ENCODE measurements around the gene TAC3.
"Not testable (repeated sequence)": the region's sequence is repeated elsewhere in the genome, so short reads cannot be mapped to it uniquely, and the experiment has no call there.

TAC3 gene

DNA sequence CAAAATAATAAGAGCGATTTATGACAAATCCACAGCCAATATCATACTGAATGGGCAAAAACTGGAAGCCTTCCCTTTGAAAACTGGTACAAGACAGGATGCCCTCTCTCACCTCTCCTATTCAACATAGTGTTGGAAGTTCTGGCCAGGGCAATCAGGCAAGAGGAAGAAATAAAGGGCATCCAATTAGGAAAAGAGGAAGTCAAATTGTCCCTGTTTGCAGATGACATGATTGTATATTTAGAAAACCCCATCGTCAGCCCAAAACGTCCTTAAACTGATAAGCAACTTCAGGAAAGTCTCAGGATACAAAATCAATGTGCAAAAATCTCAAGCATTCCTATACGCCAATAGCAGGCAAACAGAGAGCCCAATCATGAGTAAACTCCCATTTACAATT is 54.1 kb downstream of the TAC3 start:
- H3K4me1 Mint-ChIP-seq; H3K27ac Mint-ChIP-seq; H3K9me3 Mint-ChIP-seq; H3K4me3 Mint-ChIP-seq; DNase-seq (ENCODE audit: low spot score in 2 of 2); ATAC-seq; H3K36me3 Mint-ChIP-seq: not testable (repeated sequence)

Measured in stimulated activated effector memory CD8-positive, alpha-beta T cell treated with anti-CD3 and anti-CD28 coated beads, Interleukin-12 subunit alpha, Interleukin-12 subunit beta, amount 100 ng/mL, for 72 hours (primary cell).